ENCODE measurements around the gene WRNIP1.

Gene WRNIP1

DNA sequence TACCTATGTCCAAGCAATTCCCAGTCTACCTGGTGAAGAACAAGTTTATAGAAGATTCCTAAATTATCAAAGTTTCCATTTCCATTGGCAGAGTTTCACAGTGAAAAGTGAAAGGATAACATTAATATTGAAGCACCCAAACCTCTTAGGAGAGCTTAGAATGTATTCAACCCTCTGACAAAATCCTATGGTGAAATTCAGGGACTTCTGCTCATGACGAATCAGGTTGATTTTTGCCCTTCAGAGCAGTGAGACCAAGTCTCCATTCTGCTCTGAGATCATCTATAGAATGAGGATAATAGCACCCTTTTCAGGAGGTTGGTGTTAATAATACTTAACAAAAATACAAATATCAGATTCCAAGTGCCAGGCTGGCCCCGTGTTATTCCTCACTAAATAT lies 60.9 kb downstream of the WRNIP1 start:
- TF ChIP-seq, protein P1, sequence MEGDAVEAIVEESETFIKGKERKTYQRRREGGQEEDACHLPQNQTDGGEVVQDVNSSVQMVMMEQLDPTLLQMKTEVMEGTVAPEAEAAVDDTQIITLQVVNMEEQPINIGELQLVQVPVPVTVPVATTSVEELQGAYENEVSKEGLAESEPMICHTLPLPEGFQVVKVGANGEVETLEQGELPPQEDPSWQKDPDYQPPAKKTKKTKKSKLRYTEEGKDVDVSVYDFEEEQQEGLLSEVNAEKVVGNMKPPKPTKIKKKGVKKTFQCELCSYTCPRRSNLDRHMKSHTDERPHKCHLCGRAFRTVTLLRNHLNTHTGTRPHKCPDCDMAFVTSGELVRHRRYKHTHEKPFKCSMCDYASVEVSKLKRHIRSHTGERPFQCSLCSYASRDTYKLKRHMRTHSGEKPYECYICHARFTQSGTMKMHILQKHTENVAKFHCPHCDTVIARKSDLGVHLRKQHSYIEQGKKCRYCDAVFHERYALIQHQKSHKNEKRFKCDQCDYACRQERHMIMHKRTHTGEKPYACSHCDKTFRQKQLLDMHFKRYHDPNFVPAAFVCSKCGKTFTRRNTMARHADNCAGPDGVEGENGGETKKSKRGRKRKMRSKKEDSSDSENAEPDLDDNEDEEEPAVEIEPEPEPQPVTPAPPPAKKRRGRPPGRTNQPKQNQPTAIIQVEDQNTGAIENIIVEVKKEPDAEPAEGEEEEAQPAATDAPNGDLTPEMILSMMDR (IDR thresholded peaks at IDR 0.05; ENCODE audit: low read depth, low read length, missing control alignments) = no peak
- H3K4me3 ChIP-seq (ENCODE audit: low read depth, low read length) = no peak overlapping the region
- in situ Hi-C loops (cut with HindIII; ENCODE audit: low sequenced_read_pairs) = loop anchor here (5.0 to 10.0 kb wide), 2 partner anchors 51 to 66 kb away; no protein-coding TSS in a partner anchor
- no peak for DNase-seq (ENCODE audit: low read depth)

DNA sequence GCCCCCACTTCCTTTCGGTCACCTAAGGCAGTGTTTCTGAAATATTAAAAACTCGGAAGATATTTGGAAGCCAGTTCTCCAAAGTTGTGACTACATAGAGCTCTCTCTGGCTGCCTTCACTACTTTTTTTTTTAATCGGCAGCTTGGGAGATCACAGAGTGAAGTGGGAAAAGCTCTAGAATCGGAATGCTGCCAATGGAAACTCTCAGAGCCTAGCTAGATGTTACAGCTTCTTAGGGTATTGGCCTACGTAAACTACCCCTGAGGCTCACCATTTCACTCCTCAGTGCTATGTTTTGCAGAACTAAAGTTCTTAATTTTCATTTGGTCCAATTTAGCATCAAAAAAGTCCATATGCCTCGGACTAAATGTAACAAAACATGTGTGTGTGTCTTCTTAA lies 61.9 kb downstream of the WRNIP1 start:
- no peak for DNase-seq (ENCODE audit: low read depth)
- TF ChIP-seq, protein P1 (IDR thresholded peaks at IDR 0.05; ENCODE audit: low read depth, low read length, missing control alignments) = no peak
- in situ Hi-C loops (cut with HindIII; ENCODE audit: low sequenced_read_pairs) = loop anchor here (5.0 to 10.0 kb wide), 2 partner anchors 52 to 65 kb away; no protein-coding TSS in a partner anchor
- no peak overlapping the region for H3K4me3 ChIP-seq (ENCODE audit: low read depth, low read length)

DNA sequence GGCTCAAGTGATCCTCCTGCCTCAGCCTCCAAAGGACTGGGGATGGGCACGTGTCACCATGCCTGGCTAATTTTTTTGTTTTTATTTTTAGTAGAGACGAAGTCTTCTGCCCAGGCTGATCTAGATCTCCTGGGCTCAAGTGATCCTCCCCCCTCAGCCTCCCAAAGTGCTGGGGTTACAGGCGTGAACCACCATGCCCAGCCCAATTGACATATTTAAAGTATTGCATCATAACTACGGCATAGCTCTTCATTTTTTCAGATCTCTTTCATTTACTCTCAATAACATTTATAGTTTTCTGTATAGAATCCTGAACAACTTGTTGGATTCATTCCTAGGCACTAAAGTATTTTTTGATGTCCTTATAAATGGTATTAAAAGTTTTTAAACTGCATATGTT lies 63.4 kb downstream of the WRNIP1 start:
- H3K4me3 ChIP-seq (ENCODE audit: low read depth, low read length) = no peak overlapping the region
- no peak for DNase-seq (ENCODE audit: low read depth)
- in situ Hi-C loops (cut with HindIII; ENCODE audit: low sequenced_read_pairs) = loop anchor here (5.0 to 10.0 kb wide), 2 partner anchors 54 to 64 kb away; no protein-coding TSS in a partner anchor
- TF ChIP-seq, protein P1 (IDR thresholded peaks at IDR 0.05; ENCODE audit: low read depth, low read length, missing control alignments) = no peak

DNA sequence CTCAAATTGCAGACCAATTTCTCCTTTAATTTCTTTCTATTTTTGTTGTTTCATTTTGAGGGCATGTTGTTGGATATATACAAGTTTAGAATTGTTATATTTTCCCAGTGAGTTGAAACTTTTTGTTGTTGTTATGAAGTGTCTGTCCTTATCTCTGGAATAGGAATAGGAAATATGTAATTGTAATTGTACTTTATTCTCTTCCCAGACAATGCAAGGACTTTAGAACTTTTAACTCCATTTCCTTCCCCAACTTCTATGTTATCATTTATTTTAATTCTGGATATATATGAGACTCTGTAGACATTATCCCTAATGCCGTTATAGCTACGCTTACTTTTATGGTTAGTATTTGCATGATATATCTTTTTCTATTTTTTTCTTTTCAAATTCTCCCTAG lies 64.1 kb downstream of the WRNIP1 start:
- in situ Hi-C loops (cut with HindIII; ENCODE audit: low sequenced_read_pairs) = loop anchor here (5.0 to 10.0 kb wide), 2 partner anchors 54 to 63 kb away; no protein-coding TSS in a partner anchor
- DNase-seq (ENCODE audit: low read depth) = no peak
- H3K4me3 ChIP-seq (ENCODE audit: low read depth, low read length) = no peak overlapping the region
- TF ChIP-seq, protein P1 (IDR thresholded peaks at IDR 0.05; ENCODE audit: low read depth, low read length, missing control alignments) = no peak

DNA sequence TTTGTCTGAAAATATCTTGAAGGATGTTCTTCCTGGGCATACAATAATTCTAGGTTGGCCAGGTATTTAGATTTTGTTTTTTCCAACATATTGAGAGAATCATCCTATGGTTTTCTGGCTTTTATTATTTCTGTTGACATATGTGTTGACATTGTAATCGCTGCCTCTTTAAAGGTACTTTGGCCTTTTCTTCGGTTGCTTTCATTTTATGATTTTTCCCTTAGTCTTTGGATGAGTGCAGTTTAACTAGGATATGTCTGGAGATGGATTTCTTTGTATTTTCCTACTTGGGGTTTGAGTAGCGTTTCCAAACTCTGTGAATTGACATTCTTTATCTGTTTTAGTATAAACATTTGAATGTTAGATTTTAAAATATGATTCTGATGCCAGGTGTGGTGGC lies 65.0 kb downstream of the WRNIP1 start:
- in situ Hi-C loops (cut with HindIII; ENCODE audit: low sequenced_read_pairs) = no loop called here
- DNase-seq (ENCODE audit: low read depth) = no peak
- TF ChIP-seq, protein P1 (IDR thresholded peaks at IDR 0.05; ENCODE audit: low read depth, low read length, missing control alignments) = no peak
- no peak overlapping the region for H3K4me3 ChIP-seq (ENCODE audit: low read depth, low read length)

DNA sequence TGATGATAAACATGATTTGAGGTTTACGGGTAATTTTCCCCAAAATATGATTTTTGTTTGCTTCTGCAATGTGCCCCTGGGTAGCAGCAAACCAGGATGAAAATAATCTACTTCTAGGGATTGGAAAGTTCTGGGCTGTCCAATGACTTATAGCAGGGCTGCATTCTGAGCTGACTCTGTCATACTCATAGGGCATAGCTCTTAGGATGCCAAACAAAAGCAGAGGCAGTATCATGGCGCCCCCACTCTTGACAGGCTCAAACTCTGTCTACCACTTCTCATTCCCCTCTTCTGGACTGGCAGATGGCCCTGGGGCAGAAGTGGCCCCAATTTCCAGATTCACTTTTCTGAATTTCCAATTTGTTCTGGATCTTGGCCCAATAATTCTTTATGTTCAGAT lies 66.2 kb downstream of the WRNIP1 start:
- no peak overlapping the region for H3K4me3 ChIP-seq (ENCODE audit: low read depth, low read length)
- no peak for DNase-seq (ENCODE audit: low read depth)
- in situ Hi-C loops (cut with HindIII; ENCODE audit: low sequenced_read_pairs) = no loop called here
- TF ChIP-seq, protein P1 (IDR thresholded peaks at IDR 0.05; ENCODE audit: low read depth, low read length, missing control alignments) = no peak

Measured in astrocyte of the cerebellum (primary cell).